RWPE1 (cell line): Measurements from ENCODE around the gene CUEDC1.

Source experiments
- CTCF ChIA-PET: fragments of 350-600 bp; sonication (Branson Sonifier 250); formaldehyde crosslinking; extraction: SDS; loops from one replicate; lab custom pipeline; 2021; lab: Yijun Ruan, JAX
- POLR2A ChIA-PET: fragments of 400-600 bp; formaldehyde crosslinking; extraction: SDS; loops from one replicate; lab custom pipeline; 2020; ENCODE audit warnings: antibody characterized with exemption; ENCODE audit not compliant: low non-redundant PET; lab: Yijun Ruan, JAX
- DNase-seq: peaks from one replicate; pipeline ENCODE4 v3.0.0; 2012; ENCODE audit warnings: low spot score
- H3K27ac ChIP-seq: fragments of 450-650 bp; 2 replicates; pipeline ENCODE4 v1.5.1; 2017
- TF ChIP-seq, protein P1 (sequence below): fragments of 450-650 bp; conservative IDR thresholded peaks from 2 replicates; pipeline ENCODE4 v1.5.1; 2017; ENCODE audit warnings: low read depth, mild to moderate bottlenecking

CUEDC1 gene, protein sequence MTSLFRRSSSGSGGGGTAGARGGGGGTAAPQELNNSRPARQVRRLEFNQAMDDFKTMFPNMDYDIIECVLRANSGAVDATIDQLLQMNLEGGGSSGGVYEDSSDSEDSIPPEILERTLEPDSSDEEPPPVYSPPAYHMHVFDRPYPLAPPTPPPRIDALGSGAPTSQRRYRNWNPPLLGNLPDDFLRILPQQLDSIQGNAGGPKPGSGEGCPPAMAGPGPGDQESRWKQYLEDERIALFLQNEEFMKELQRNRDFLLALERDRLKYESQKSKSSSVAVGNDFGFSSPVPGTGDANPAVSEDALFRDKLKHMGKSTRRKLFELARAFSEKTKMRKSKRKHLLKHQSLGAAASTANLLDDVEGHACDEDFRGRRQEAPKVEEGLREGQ

GRCh38 chr17:57955183-57955931, at the start of gene CUEDC1:
Gene CUEDC1 (minus strand): TSS chr17:57955412. CDS start chr17:57885564, 69,848 bp downstream.
- peak; percentile 71 for DNase-seq
- ChIA-PET POLR2A (interaction anchor here (0.9 kb wide), 1 partner anchor 106 kb away, joined by 3 read pairs; the partner anchor contains the start of gene MRPS23), CTCF (interaction anchor here (0.6 to 1.8 kb wide), 9 partner anchors 9 to 494 kb away, joined by 3 to 7 read pairs (median 3); no protein-coding TSS in a partner anchor)
- TF ChIP-seq, protein P1, sequence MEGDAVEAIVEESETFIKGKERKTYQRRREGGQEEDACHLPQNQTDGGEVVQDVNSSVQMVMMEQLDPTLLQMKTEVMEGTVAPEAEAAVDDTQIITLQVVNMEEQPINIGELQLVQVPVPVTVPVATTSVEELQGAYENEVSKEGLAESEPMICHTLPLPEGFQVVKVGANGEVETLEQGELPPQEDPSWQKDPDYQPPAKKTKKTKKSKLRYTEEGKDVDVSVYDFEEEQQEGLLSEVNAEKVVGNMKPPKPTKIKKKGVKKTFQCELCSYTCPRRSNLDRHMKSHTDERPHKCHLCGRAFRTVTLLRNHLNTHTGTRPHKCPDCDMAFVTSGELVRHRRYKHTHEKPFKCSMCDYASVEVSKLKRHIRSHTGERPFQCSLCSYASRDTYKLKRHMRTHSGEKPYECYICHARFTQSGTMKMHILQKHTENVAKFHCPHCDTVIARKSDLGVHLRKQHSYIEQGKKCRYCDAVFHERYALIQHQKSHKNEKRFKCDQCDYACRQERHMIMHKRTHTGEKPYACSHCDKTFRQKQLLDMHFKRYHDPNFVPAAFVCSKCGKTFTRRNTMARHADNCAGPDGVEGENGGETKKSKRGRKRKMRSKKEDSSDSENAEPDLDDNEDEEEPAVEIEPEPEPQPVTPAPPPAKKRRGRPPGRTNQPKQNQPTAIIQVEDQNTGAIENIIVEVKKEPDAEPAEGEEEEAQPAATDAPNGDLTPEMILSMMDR: peak; percentile 70
- peak within 1 kb of the TSS; percentile 98 for H3K27ac ChIP-seq

GRCh38 chr17:58004060-58004459, 48.8 kb upstream of the CUEDC1 start:
- ChIA-PET POLR2A (no interaction called here), CTCF (no interaction called here)
- no peak overlapping the region for H3K27ac ChIP-seq
- TF ChIP-seq, protein P1: no peak
- no peak for DNase-seq

GRCh38 chr17:58002973-58003372, 47.8 kb upstream of the CUEDC1 start:
- DNase-seq: no peak
- ChIA-PET CTCF (interaction anchor here (0.6 kb wide), 2 partner anchors 140 to 168 kb away, joined by 3 to 5 read pairs; no protein-coding TSS in a partner anchor), POLR2A (interaction anchor here (0.6 kb wide), 1 partner anchor 110 kb away, joined by 3 read pairs; no protein-coding TSS in a partner anchor)
- peak overlapping the region; percentile 37 for H3K27ac ChIP-seq
- TF ChIP-seq, protein P1: no peak

DNA sequence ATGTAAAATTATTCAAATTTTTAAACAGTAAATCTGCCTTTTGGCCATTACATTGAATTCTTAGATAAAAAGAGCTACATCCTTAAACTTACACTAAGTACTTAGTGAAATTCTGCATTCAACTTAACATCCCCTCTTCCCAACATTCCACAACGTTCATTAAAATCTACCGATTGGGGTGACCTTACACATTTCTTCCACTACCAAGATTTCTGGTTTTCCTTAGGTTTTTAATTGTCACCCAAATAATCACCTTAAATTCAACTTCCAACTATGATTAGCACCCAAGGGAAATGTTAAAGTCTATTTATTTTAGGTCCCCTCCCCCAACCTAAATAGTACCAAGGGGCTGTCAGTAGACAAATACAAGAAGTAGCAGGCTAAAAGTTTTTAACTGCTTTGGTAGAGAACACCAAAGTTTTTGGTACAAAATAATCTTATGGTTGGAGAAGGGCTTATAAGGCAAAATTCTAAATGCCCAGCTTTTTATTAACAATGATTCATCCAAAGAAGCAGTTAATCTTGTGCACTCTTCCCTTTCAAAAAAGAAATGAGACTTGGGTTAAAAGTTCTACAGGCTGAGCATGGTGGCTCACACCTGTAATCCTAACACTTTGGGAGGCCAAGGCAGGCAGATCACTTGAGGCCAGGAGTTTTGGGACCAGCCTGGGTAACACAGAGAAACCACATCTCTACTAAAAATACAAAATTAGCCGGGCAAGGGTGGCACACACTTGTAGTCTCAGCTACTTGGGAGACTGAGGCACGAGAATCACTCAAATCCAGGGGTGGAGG, 47.1 kb upstream of the CUEDC1 start:
- TF ChIP-seq, protein P1: no peak
- CTCF ChIA-PET: interaction anchor here (0.6 to 1.1 kb wide), 2 partner anchors 11 to 140 kb away, joined by 3 to 5 read pairs; no protein-coding TSS in a partner anchor
- peak overlapping the region; percentile 37 for H3K27ac ChIP-seq
- no peak for DNase-seq
- POLR2A ChIA-PET: no interaction called here

DNA sequence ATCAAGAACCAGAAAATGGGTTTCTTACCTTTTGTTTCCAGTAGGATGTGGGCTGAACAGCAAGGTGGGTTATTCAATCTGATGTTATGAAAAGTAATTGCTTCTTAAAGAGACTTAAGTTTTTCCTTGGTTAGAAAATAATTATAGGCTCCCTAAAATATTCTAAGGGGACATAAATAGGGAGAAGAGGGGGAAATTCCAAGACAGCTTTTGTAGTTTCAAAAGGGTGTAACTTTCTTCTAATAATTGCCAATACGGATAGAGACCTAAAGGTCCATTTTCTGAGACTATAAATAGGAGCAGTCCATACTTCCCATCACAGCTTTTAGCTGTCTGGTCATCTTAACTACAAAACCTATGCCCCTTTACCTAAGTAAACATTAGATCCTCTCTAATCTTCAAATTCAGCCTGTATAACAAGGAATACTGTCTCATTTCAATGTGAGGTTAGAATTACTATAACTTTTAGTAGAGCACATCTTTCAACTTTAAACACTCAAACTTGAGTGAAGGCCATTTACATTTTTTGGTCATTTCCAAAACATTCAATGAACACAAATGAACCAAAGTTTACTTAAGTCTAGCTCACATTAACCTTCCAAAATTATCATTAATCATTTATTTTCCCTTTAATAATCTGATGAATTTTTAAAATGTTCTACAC, 46.4 kb upstream of the CUEDC1 start:
- no peak overlapping the region for H3K27ac ChIP-seq
- CTCF ChIA-PET: interaction anchor here (1.1 kb wide), 1 partner anchor 10 kb away, joined by 3 read pairs; no protein-coding TSS in a partner anchor
- no peak for DNase-seq
- TF ChIP-seq, protein P1: no peak
- POLR2A ChIA-PET: no interaction called here
